Trophoblast cell (in vitro differentiated cells and primary cell): ENCODE data around the gene RASSF4.

Experiments used
- DNase-seq, 2 donors: peaks; one replicate each; pipeline ENCODE4 v3.0.0-alpha.2; 2016
- H2AFZ ChIP-seq: 2 replicates; pipeline ENCODE4 v1.6.1; 2013; ENCODE audit warnings: low read length, moderate library complexity, mild to moderate bottlenecking; ENCODE audit not compliant: insufficient read depth, poor library complexity
- H2AK5ac ChIP-seq: 2 replicates; pipeline ENCODE4 v1.6.1; 2013; ENCODE audit warnings: mild to moderate bottlenecking, low read length
- H2BK120ac ChIP-seq: 2 replicates; pipeline ENCODE4 v1.6.1; 2013; ENCODE audit warnings: low read length, mild to moderate bottlenecking, moderate library complexity; ENCODE audit not compliant: insufficient read depth, poor library complexity
- H2BK12ac ChIP-seq: 2 replicates; pipeline ENCODE4 v1.6.1; 2013; ENCODE audit warnings: mild to moderate bottlenecking, low read length, moderate library complexity
- H2BK5ac ChIP-seq: 2 replicates; pipeline ENCODE4 v1.6.1; 2013; ENCODE audit warnings: low read length, low read depth, moderate library complexity, mild to moderate bottlenecking; ENCODE audit not compliant: poor library complexity
- H3K14ac ChIP-seq: 2 replicates; pipeline ENCODE4 v1.6.1; 2013; ENCODE audit warnings: mild to moderate bottlenecking, low read length
- H3K18ac ChIP-seq: 2 replicates; pipeline ENCODE4 v1.6.1; 2013; ENCODE audit warnings: mild to moderate bottlenecking, low read length
- H3K23ac ChIP-seq: 2 replicates; pipeline ENCODE4 v1.6.1; 2013; ENCODE audit warnings: low read length
- H3K27ac ChIP-seq: 2 replicates; pipeline ENCODE4 v1.5.1; 2013; ENCODE audit warnings: low read depth, mild to moderate bottlenecking, inconsistent platforms, low read length, moderate library complexity
- H3K27me3 ChIP-seq: 2 replicates; pipeline ENCODE4 v1.6.1; 2013; ENCODE audit warnings: inconsistent platforms, mild to moderate bottlenecking, low read length, moderate library complexity; ENCODE audit not compliant: insufficient read depth
- H3K36me3 ChIP-seq, 2 experiments: 1 replicate in 1 of 2; 2 replicates in 1 of 2; pipeline ENCODE4 v1.6.1; 2013; ENCODE audit warnings: low read length in 2 of 2, mild to moderate bottlenecking in 2 of 2, moderate library complexity in 1 of 2; ENCODE audit not compliant: insufficient read depth in 2 of 2, control insufficient read depth in 1 of 2
- H3K4ac ChIP-seq: 2 replicates; pipeline ENCODE4 v1.6.1; 2013; ENCODE audit warnings: low read depth, mild to moderate bottlenecking, low read length, moderate library complexity
- H3K4me1 ChIP-seq, 2 experiments: 1 replicate in 1 of 2; 2 replicates in 1 of 2; pipeline ENCODE4 v1.6.1; 2013; ENCODE audit warnings: low read length in 2 of 2, mild to moderate bottlenecking in 2 of 2, moderate library complexity in 1 of 2; ENCODE audit not compliant: insufficient read depth in 2 of 2, control insufficient read depth in 1 of 2
- H3K4me2 ChIP-seq: 2 replicates; pipeline ENCODE4 v1.6.1; 2013; ENCODE audit warnings: inconsistent platforms, mild to moderate bottlenecking, low read length, moderate library complexity
- H3K4me3 ChIP-seq: 2 replicates; pipeline ENCODE4 v1.5.1; 2013; ENCODE audit warnings: mild to moderate bottlenecking, low read depth, low read length, inconsistent platforms
- H3K79me1 ChIP-seq: one replicate; pipeline ENCODE4 v1.6.1; 2013; ENCODE audit warnings: low read length
- H3K79me2 ChIP-seq: 2 replicates; pipeline ENCODE4 v1.6.1; 2013; ENCODE audit warnings: low read length, mild to moderate bottlenecking; ENCODE audit not compliant: control insufficient read depth, insufficient read depth, poor library complexity
- H3K9ac ChIP-seq: 2 replicates; pipeline ENCODE4 v1.6.1; 2013; ENCODE audit warnings: mild to moderate bottlenecking, low read length
- H3K9me3 ChIP-seq: 2 replicates; pipeline ENCODE4 v1.6.1; 2013; ENCODE audit warnings: low read depth, mild to moderate bottlenecking, control low read depth, inconsistent platforms, low read length; ENCODE audit not compliant: insufficient read depth
- H4K12ac ChIP-seq: 2 replicates; pipeline ENCODE4 v1.6.1; 2013; ENCODE audit warnings: low read depth, mild to moderate bottlenecking, low read length, moderate library complexity
- H4K8ac ChIP-seq: 2 replicates; pipeline ENCODE4 v1.6.1; 2013; ENCODE audit warnings: low read depth, mild to moderate bottlenecking, low read length, moderate library complexity
- H4K91ac ChIP-seq: one replicate; pipeline ENCODE4 v1.6.1; 2013; ENCODE audit warnings: low read depth, mild to moderate bottlenecking, low read length, moderate library complexity
- WGBS: extraction: QIAGEN DNeasy Blood & Tissue Kit; methylation state at CpG from one replicate; pipeline ENCODE4 v1.1.7; 2013; ENCODE audit warnings: missing lambda C conversion rate; ENCODE audit not compliant: insufficient read length, insufficient coverage; ENCODE audit errors: extremely low coverage; 5-methylcytosine and 5-hydroxymethylcytosine counted together

The RASSF4 gene

GRCh38 chr10:44950326-44951225 is 9.0 kb upstream of the RASSF4 start:
- no CpG with 5 or more reads among the region's 10 CpGs for WGBS
- H2BK120ac ChIP-seq: peak overlapping the region; percentile 40

GRCh38 chr10:44951576-44952226 is 7.9 kb upstream of the RASSF4 start:
- no peak overlapping the region for H3K14ac ChIP-seq
- peaks cover 16% of the 10 kb centered on the region for H3K79me1 ChIP-seq
- no CpG with 5 or more reads among the region's 7 CpGs for WGBS
- H2BK120ac ChIP-seq: no peak overlapping the region
- no peak overlapping the region for H2BK12ac ChIP-seq
- H4K91ac ChIP-seq: peak overlapping the region; percentile 36
- H3K4me2 ChIP-seq: no peak overlapping the region
- no peak overlapping the region for H3K9ac ChIP-seq
- H3K27ac ChIP-seq: no peak overlapping the region
- H3K18ac ChIP-seq: peak overlapping the region; percentile 32
- no peak for DNase-seq
- no peaks in the 10 kb centered on the region for H3K79me2 ChIP-seq
- no peak overlapping the region for H3K4ac ChIP-seq
- H3K9me3 ChIP-seq: no peaks in the 10 kb centered on the region
- peaks cover 0 to 3% of the 10 kb centered on the region in 2 experiments for H3K36me3 ChIP-seq
- no peak overlapping the region for H3K23ac ChIP-seq
- no peak overlapping the region for H2BK5ac ChIP-seq
- no peak overlapping the region for H2AFZ ChIP-seq
- H4K8ac ChIP-seq: no peak overlapping the region
- H3K27me3 ChIP-seq: no peaks in the 10 kb centered on the region
- H2AK5ac ChIP-seq: no peak overlapping the region
- peaks cover 16 to 37% of the 10 kb centered on the region in 2 experiments for H3K4me1 ChIP-seq
- H4K12ac ChIP-seq: no peak overlapping the region
- no peak overlapping the region for H3K4me3 ChIP-seq

More at GRCh38 chr10:44950326-44951225, 9.0 kb upstream of the RASSF4 start:
- H4K8ac ChIP-seq: no peak overlapping the region
- H3K79me2 ChIP-seq: no peaks in the 10 kb centered on the region
- H3K9ac ChIP-seq: no peak overlapping the region
- H2AK5ac ChIP-seq: no peak overlapping the region
- H3K79me1 ChIP-seq: peaks cover 16% of the 10 kb centered on the region
- H3K9me3 ChIP-seq: no peaks in the 10 kb centered on the region
- H3K4ac ChIP-seq: no peak overlapping the region
- DNase-seq: no peak
- peaks cover 18 to 34% of the 10 kb centered on the region in 2 experiments for H3K4me1 ChIP-seq
- no peaks in the 10 kb centered on the region for H3K36me3 ChIP-seq
- peak overlapping the region; percentile 50 for H4K91ac ChIP-seq
- H3K4me2 ChIP-seq: no peak overlapping the region
- H3K18ac ChIP-seq: peak overlapping the region; percentile 1
- H3K23ac ChIP-seq: no peak overlapping the region
- no peak overlapping the region for H3K27ac ChIP-seq
- H3K4me3 ChIP-seq: no peak overlapping the region
- peak overlapping the region; percentile 22 for H3K14ac ChIP-seq
- no peak overlapping the region for H4K12ac ChIP-seq
- peak overlapping the region; percentile 63 for H2BK12ac ChIP-seq
- H2BK5ac ChIP-seq: peak overlapping the region; percentile 7
- no peak overlapping the region for H2AFZ ChIP-seq
- H3K27me3 ChIP-seq: no peaks in the 10 kb centered on the region

DNA sequence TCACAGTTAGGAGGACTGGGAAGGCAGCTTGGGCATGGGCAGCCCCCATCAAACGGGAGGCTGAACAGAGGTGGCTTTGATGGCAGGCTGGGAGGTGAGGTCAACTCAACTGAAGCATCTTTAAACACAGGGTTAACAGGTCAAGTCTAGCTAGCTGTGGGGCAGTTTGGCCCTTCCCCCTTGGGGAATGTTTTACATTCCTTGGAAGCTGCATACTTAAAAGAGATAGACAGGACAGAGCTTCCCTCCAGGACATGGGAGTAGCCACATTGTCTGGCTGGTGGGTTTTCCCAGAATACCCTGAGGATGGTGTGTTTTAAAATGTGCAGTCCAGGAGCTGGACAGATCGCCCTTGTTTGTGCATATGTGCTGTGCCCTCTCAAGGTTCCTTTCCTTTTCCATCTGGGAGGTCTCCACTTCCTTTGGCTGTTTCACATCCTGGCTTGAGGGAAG is 6.8 kb upstream of the RASSF4 start:
- Histone ChIP-seq H3K9me3 (no peaks in the 10 kb centered on the region), H3K36me3 (peaks cover 0 to 3% of the 10 kb centered on the region in 2 experiments), H3K4me2 (peak overlapping the region; percentile 41), H4K12ac (no peak overlapping the region), H3K18ac (no peak overlapping the region), H3K79me2 (no peaks in the 10 kb centered on the region), H2BK5ac (peak overlapping the region; percentile 61), H2AFZ (no peak overlapping the region), H3K23ac (no peak overlapping the region), H2BK120ac (no peak overlapping the region), H3K4me1 (peaks cover 13 to 34% of the 10 kb centered on the region in 2 experiments), H3K14ac (no peak overlapping the region), H3K27me3 (no peaks in the 10 kb centered on the region), H3K27ac (peak overlapping the region; percentile 95), H3K4me3 (no peak overlapping the region), H4K91ac (peak overlapping the region; percentile 7), H2BK12ac (peak overlapping the region; percentile 15), H3K79me1 (peaks cover 16% of the 10 kb centered on the region), H3K9ac (no peak overlapping the region), H3K4ac (no peak overlapping the region), H4K8ac (no peak overlapping the region), H2AK5ac (no peak overlapping the region)
- WGBS: no CpG with 5 or more reads among the region's 2 CpGs
- DNase-seq: peak; percentile 61 to 73

- Histone ChIP-seq H3K4me2 (no peak overlapping the region), H4K12ac (no peak overlapping the region), H3K4me3 (no peak overlapping the region), H3K27me3 (no peaks in the 10 kb centered on the region), H2BK5ac (no peak overlapping the region), H2BK12ac (no peak overlapping the region), H4K91ac (no peak overlapping the region), H3K14ac (no peak overlapping the region), H3K36me3 (peaks cover 0 to 3% of the 10 kb centered on the region in 2 experiments), H3K79me2 (peaks cover 1% of the 10 kb centered on the region), H3K4ac (no peak overlapping the region), H3K23ac (no peak overlapping the region), H3K18ac (no peak overlapping the region), H2AK5ac (no peak overlapping the region), H2BK120ac (no peak overlapping the region), H3K27ac (no peak overlapping the region), H3K4me1 (peaks cover 10 to 38% of the 10 kb centered on the region in 2 experiments), H4K8ac (no peak overlapping the region), H2AFZ (no peak overlapping the region), H3K9ac (no peak overlapping the region), H3K9me3 (no peaks in the 10 kb centered on the region), H3K79me1 (peaks cover 16% of the 10 kb centered on the region)
- no peak for DNase-seq
These were observed 5.6 kb upstream of the RASSF4 start for GRCh38 chr10:44954042-44954441.
